Measurements from ENCODE around the gene USP35.

Gene USP35

GRCh38 chr11:78188286-78189173 lies at the start of gene USP35, which contains the start of gene KCTD21:
TSS of gene USP35 (plus strand) at chr11:78188919. CDS start at chr11:78196246, 7,327 bp downstream.
TSS of gene KCTD21 (minus strand) at chr11:78188626. CDS start at chr11:78174554, 14,072 bp downstream.
- H3K27ac ChIP-seq (ENCODE audit: low read length) = peak within 1 kb of the TSS; percentile 56
- no peaks in the 10 kb centered on the region for H3K36me3 ChIP-seq (ENCODE audit: control insufficient read depth in 1 of 2, insufficient read depth in 2 of 2, low read length in 2 of 2)
- no peaks in the 10 kb centered on the region for H3K9me3 ChIP-seq (ENCODE audit: control insufficient read depth in 1 of 2, low read length in 2 of 2)
- H3K4me3 ChIP-seq (ENCODE audit: low read depth in 1 of 2, low read length in 2 of 2) = peak within 1 kb of the TSS; percentile 82 to 97
- H3K27me3 ChIP-seq (ENCODE audit: low read depth, low read length) = no peaks in the 10 kb centered on the region
- H3K4me1 ChIP-seq (ENCODE audit: control insufficient read depth in 1 of 2, insufficient read depth in 2 of 2, low read length in 2 of 2) = peaks cover 0 to 31% of the 10 kb centered on the region in 2 donors

- H3K36me3 ChIP-seq (ENCODE audit: control insufficient read depth in 1 of 2, insufficient read depth in 2 of 2, low read length in 2 of 2) = no peaks in the 10 kb centered on the region
- no peaks in the 10 kb centered on the region for H3K9me3 ChIP-seq (ENCODE audit: control insufficient read depth in 1 of 2, low read length in 2 of 2)
- H3K27me3 ChIP-seq (ENCODE audit: low read depth, low read length) = no peaks in the 10 kb centered on the region
- H3K4me1 ChIP-seq (ENCODE audit: control insufficient read depth in 1 of 2, insufficient read depth in 2 of 2, low read length in 2 of 2) = peaks cover 0 to 12% of the 10 kb centered on the region in 2 donors
- peak within 1 kb of the TSS; percentile 88 for H3K27ac ChIP-seq (ENCODE audit: low read length)
- peak within 1 kb of the TSS; percentile 78 to 84 for H3K4me3 ChIP-seq (ENCODE audit: low read depth in 1 of 2, low read length in 2 of 2)
Measured at GRCh38 chr11:78139422-78140391, 49.0 kb upstream of the USP35 start, which contains the start of gene ALG8. TSS of gene ALG8 (minus strand) at chr11:78139626. CDS start at chr11:78139588, 38 bp downstream.

- H3K4me1 ChIP-seq (ENCODE audit: control insufficient read depth in 1 of 2, insufficient read depth in 2 of 2, low read length in 2 of 2) = peaks cover 0 to 12% of the 10 kb centered on the region in 2 donors
- no peaks in the 10 kb centered on the region for H3K9me3 ChIP-seq (ENCODE audit: control insufficient read depth in 1 of 2, low read length in 2 of 2)
- H3K4me3 ChIP-seq (ENCODE audit: low read depth in 1 of 2, low read length in 2 of 2) = no peak overlapping the region
- no peaks in the 10 kb centered on the region for H3K36me3 ChIP-seq (ENCODE audit: control insufficient read depth in 1 of 2, insufficient read depth in 2 of 2, low read length in 2 of 2)
- no peaks in the 10 kb centered on the region for H3K27me3 ChIP-seq (ENCODE audit: low read depth, low read length)
- H3K27ac ChIP-seq (ENCODE audit: low read length) = no peak overlapping the region
Measured at GRCh38 chr11:78140392-78141077, 48.2 kb upstream of the USP35 start.

- Histone ChIP-seq H3K4me1 (ENCODE audit: control insufficient read depth in 1 of 2, insufficient read depth in 2 of 2, low read length in 2 of 2) (peaks cover 0 to 8% of the 10 kb centered on the region in 2 donors), H3K27ac (ENCODE audit: low read length) (no peak overlapping the region), H3K9me3 (ENCODE audit: control insufficient read depth in 1 of 2, low read length in 2 of 2) (no peaks in the 10 kb centered on the region), H3K36me3 (ENCODE audit: control insufficient read depth in 1 of 2, insufficient read depth in 2 of 2, low read length in 2 of 2) (no peaks in the 10 kb centered on the region), H3K27me3 (ENCODE audit: low read depth, low read length) (no peaks in the 10 kb centered on the region), H3K4me3 (ENCODE audit: low read depth in 1 of 2, low read length in 2 of 2) (no peak overlapping the region)
Measured at GRCh38 chr11:78145511-78146025, 43.2 kb upstream of the USP35 start.

- Histone ChIP-seq H3K9me3 (ENCODE audit: control insufficient read depth in 1 of 2, low read length in 2 of 2) (no peaks in the 10 kb centered on the region), H3K36me3 (ENCODE audit: control insufficient read depth in 1 of 2, insufficient read depth in 2 of 2, low read length in 2 of 2) (no peaks in the 10 kb centered on the region), H3K4me1 (ENCODE audit: control insufficient read depth in 1 of 2, insufficient read depth in 2 of 2, low read length in 2 of 2) (peaks cover 0 to 8% of the 10 kb centered on the region in 2 donors), H3K4me3 (ENCODE audit: low read depth in 1 of 2, low read length in 2 of 2) (no peak overlapping the region), H3K27ac (ENCODE audit: low read length) (no peak overlapping the region), H3K27me3 (ENCODE audit: low read depth, low read length) (no peaks in the 10 kb centered on the region)
Measured at GRCh38 chr11:78147807-78148206, 40.9 kb upstream of the USP35 start.

- H3K27me3 ChIP-seq (ENCODE audit: low read depth, low read length) = no peaks in the 10 kb centered on the region
- no peaks in the 10 kb centered on the region for H3K36me3 ChIP-seq (ENCODE audit: control insufficient read depth in 1 of 2, insufficient read depth in 2 of 2, low read length in 2 of 2)
- H3K9me3 ChIP-seq (ENCODE audit: control insufficient read depth in 1 of 2, low read length in 2 of 2) = no peaks in the 10 kb centered on the region
- no peak overlapping the region for H3K27ac ChIP-seq (ENCODE audit: low read length)
- H3K4me3 ChIP-seq (ENCODE audit: low read depth in 1 of 2, low read length in 2 of 2) = no peak overlapping the region
- peaks cover 0 to 8% of the 10 kb centered on the region in 2 donors for H3K4me1 ChIP-seq (ENCODE audit: control insufficient read depth in 1 of 2, insufficient read depth in 2 of 2, low read length in 2 of 2)
Measured at GRCh38 chr11:78149646-78150045, 39.1 kb upstream of the USP35 start.

- Histone ChIP-seq H3K9me3 (ENCODE audit: control insufficient read depth in 1 of 2, low read length in 2 of 2) (no peaks in the 10 kb centered on the region), H3K27ac (ENCODE audit: low read length) (no peak overlapping the region), H3K4me1 (ENCODE audit: control insufficient read depth in 1 of 2, insufficient read depth in 2 of 2, low read length in 2 of 2) (peaks cover 0 to 8% of the 10 kb centered on the region in 2 donors), H3K4me3 (ENCODE audit: low read depth in 1 of 2, low read length in 2 of 2) (no peak overlapping the region), H3K27me3 (ENCODE audit: low read depth, low read length) (no peaks in the 10 kb centered on the region), H3K36me3 (ENCODE audit: control insufficient read depth in 1 of 2, insufficient read depth in 2 of 2, low read length in 2 of 2) (no peaks in the 10 kb centered on the region)
Measured at GRCh38 chr11:78150346-78150745, 38.4 kb upstream of the USP35 start.

- H3K27ac ChIP-seq (ENCODE audit: low read length) = no peak overlapping the region
- H3K4me3 ChIP-seq (ENCODE audit: low read depth in 1 of 2, low read length in 2 of 2) = no peak overlapping the region
- no peaks in the 10 kb centered on the region for H3K9me3 ChIP-seq (ENCODE audit: control insufficient read depth in 1 of 2, low read length in 2 of 2)
- H3K4me1 ChIP-seq (ENCODE audit: control insufficient read depth in 1 of 2, insufficient read depth in 2 of 2, low read length in 2 of 2) = peaks cover 0 to 8% of the 10 kb centered on the region in 2 donors
- H3K36me3 ChIP-seq (ENCODE audit: control insufficient read depth in 1 of 2, insufficient read depth in 2 of 2, low read length in 2 of 2) = no peaks in the 10 kb centered on the region
- H3K27me3 ChIP-seq (ENCODE audit: low read depth, low read length) = no peaks in the 10 kb centered on the region
Measured at GRCh38 chr11:78150754-78151153, 38.0 kb upstream of the USP35 start.

GRCh38 chr11:78151804-78152203 lies 36.9 kb upstream of the USP35 start:
- peaks cover 0 to 6% of the 10 kb centered on the region in 2 donors for H3K4me1 ChIP-seq (ENCODE audit: control insufficient read depth in 1 of 2, insufficient read depth in 2 of 2, low read length in 2 of 2)
- H3K9me3 ChIP-seq (ENCODE audit: control insufficient read depth in 1 of 2, low read length in 2 of 2) = no peaks in the 10 kb centered on the region
- H3K27ac ChIP-seq (ENCODE audit: low read length) = no peak overlapping the region
- H3K36me3 ChIP-seq (ENCODE audit: control insufficient read depth in 1 of 2, insufficient read depth in 2 of 2, low read length in 2 of 2) = no peaks in the 10 kb centered on the region
- no peak overlapping the region for H3K4me3 ChIP-seq (ENCODE audit: low read depth in 1 of 2, low read length in 2 of 2)
- H3K27me3 ChIP-seq (ENCODE audit: low read depth, low read length) = no peaks in the 10 kb centered on the region

GRCh38 chr11:78156127-78156844 lies 32.4 kb upstream of the USP35 start:
- no peak overlapping the region for H3K4me3 ChIP-seq (ENCODE audit: low read depth in 1 of 2, low read length in 2 of 2)
- peaks cover 0 to 25% of the 10 kb centered on the region in 2 donors for H3K4me1 ChIP-seq (ENCODE audit: control insufficient read depth in 1 of 2, insufficient read depth in 2 of 2, low read length in 2 of 2)

More at GRCh38 chr11:78156127-78156844, 32.4 kb upstream of the USP35 start:
- H3K27ac ChIP-seq (ENCODE audit: low read length) = no peak overlapping the region
- no peaks in the 10 kb centered on the region for H3K9me3 ChIP-seq (ENCODE audit: control insufficient read depth in 1 of 2, low read length in 2 of 2)
- no peaks in the 10 kb centered on the region for H3K36me3 ChIP-seq (ENCODE audit: control insufficient read depth in 1 of 2, insufficient read depth in 2 of 2, low read length in 2 of 2)
- no peaks in the 10 kb centered on the region for H3K27me3 ChIP-seq (ENCODE audit: low read depth, low read length)
